Measurements from ENCODE around the gene NR1I3. TPM values are rescaled to one million over a fixed set of nuclear protein-coding genes. Genes with fewer than 3 reads are reported as not detected.

The NR1I3 gene
- total RNA-seq, 2 experiments from 2014 or later = not detected

- no peak overlapping the region for H3K4me3 ChIP-seq (ENCODE audit: low read depth, low read length, poor library complexity, severe bottlenecking)
- H3K4me2 ChIP-seq (ENCODE audit: low read length) = no peak overlapping the region
- TF ChIP-seq CTCF (conservative IDR thresholded peaks at IDR 0.05; ENCODE audit: low read length) = no peak
- no peak for TF ChIP-seq EZH2phosphoT487 (IDR thresholded peaks at IDR 0.05; ENCODE audit: borderline replicate concordance, low read depth, low read length)
- H3K9me2 ChIP-seq (ENCODE audit: insufficient read depth, low read length) = no peaks in the 10 kb centered on the region
- ChIA-PET CTCF (ENCODE audit: unreplicated experiment) (interaction anchor here (0.6 to 1.1 kb wide), 3 partner anchors 17 to 191 kb away, joined by 3 to 6 read pairs (median 5); partner anchors contain the start of genes B4GALT3 and TOMM40L), POLR2A (interaction anchor here (0.5 to 1.1 kb wide), 3 partner anchors 8 to 32 kb away, joined by 3 read pairs; partner anchors contain the start of gene TOMM40L)
- H2AFZ ChIP-seq (ENCODE audit: low read length) = no peak overlapping the region
- no peaks in the 10 kb centered on the region for H3K79me2 ChIP-seq (ENCODE audit: insufficient read depth, low read depth, low read length)
- BruUV-seq (replicated peaks) = no TSS peak
- H3K27ac ChIP-seq (ENCODE audit: low read depth, low read length, poor library complexity, severe bottlenecking) = no peak overlapping the region
- no peaks in the 10 kb centered on the region for H4K20me1 ChIP-seq (ENCODE audit: insufficient read depth, low read length)
- H3K9me3 ChIP-seq (ENCODE audit: low read length) = no peaks in the 10 kb centered on the region
- no peaks in the 10 kb centered on the region for H3K36me3 ChIP-seq (ENCODE audit: insufficient read depth, low read length)
- intact Hi-C loops (cut with micrococcal nuclease; ENCODE audit: unreplicated experiment) = loop anchor here (5.0 kb wide), 1 partner anchor 189 kb away; no protein-coding TSS in a partner anchor
- DNase-seq (ENCODE audit: low spot score) = no peak
- peaks cover 28% of the 10 kb centered on the region for H3K4me1 ChIP-seq (ENCODE audit: insufficient read depth, low read length, poor library complexity, severe bottlenecking)
These were observed 44.3 kb downstream of the NR1I3 start for GRCh38 chr1:161193561-161194235.

GRCh38 chr1:161192476-161193465 is 45.2 kb downstream of the NR1I3 start:
- no peaks in the 10 kb centered on the region for H3K36me3 ChIP-seq (ENCODE audit: insufficient read depth, low read length)
- TF ChIP-seq CTCF (conservative IDR thresholded peaks at IDR 0.05; ENCODE audit: low read length) (peak; percentile 96), EZH2phosphoT487 (IDR thresholded peaks at IDR 0.05; ENCODE audit: borderline replicate concordance, low read depth, low read length) (no peak)
- H3K27ac ChIP-seq (ENCODE audit: low read depth, low read length, poor library complexity, severe bottlenecking) = no peak overlapping the region
- peak overlapping the region; percentile 70 for H2AFZ ChIP-seq (ENCODE audit: low read length)
- H3K79me2 ChIP-seq (ENCODE audit: insufficient read depth, low read depth, low read length) = no peaks in the 10 kb centered on the region
- DNase-seq (ENCODE audit: low spot score) = peak; percentile 86
- no TSS peak for BruUV-seq (replicated peaks)
- no peak overlapping the region for H3K4me2 ChIP-seq (ENCODE audit: low read length)
- H3K4me1 ChIP-seq (ENCODE audit: insufficient read depth, low read length, poor library complexity, severe bottlenecking) = peaks cover 28% of the 10 kb centered on the region
- POLR2A ChIA-PET = interaction anchor here (0.5 to 2.2 kb wide), 6 partner anchors 15 to 192 kb away, joined by 3 to 5 read pairs (median 4); partner anchors contain the start of gene B4GALT3
- no peak overlapping the region for H3K4me3 ChIP-seq (ENCODE audit: low read depth, low read length, poor library complexity, severe bottlenecking)
- intact Hi-C loops (cut with micrococcal nuclease; ENCODE audit: unreplicated experiment) = loop anchor here (1.0 to 5.0 kb wide), 3 partner anchors 33 to 190 kb away; no protein-coding TSS in a partner anchor
- H4K20me1 ChIP-seq (ENCODE audit: insufficient read depth, low read length) = no peaks in the 10 kb centered on the region
- CTCF ChIA-PET (ENCODE audit: unreplicated experiment) = interaction anchor here (1.0 to 1.9 kb wide), 3 partner anchors 10 to 189 kb away, joined by 3 to 10 read pairs (median 4); partner anchors contain the start of genes NDUFS2 and TOMM40L
- H3K9me2 ChIP-seq (ENCODE audit: insufficient read depth, low read length) = no peaks in the 10 kb centered on the region
- H3K9me3 ChIP-seq (ENCODE audit: low read length) = no peaks in the 10 kb centered on the region
